BJ (cell line): ENCODE measurements around the gene HTT. TPM values are rescaled to one million over a fixed set of nuclear protein-coding genes. Genes with fewer than 3 reads are reported as not detected.

ENCODE experiments used
- CTCF ChIA-PET: fragments of 350-600 bp; formaldehyde crosslinking; extraction: SDS; loops from one replicate; lab custom pipeline; 2021; ENCODE audit warnings: antibody characterized with exemption, inconsistent platforms; lab: Yijun Ruan, JAX
- POLR2A ChIA-PET: fragments of 300-600 bp; sonication (Branson Sonifier 250); formaldehyde crosslinking; extraction: SDS; loops from one replicate; lab custom pipeline; 2021; ENCODE audit warnings: antibody characterized with exemption; lab: Charles Lee
- DNase-seq: peaks from one replicate; pipeline ENCODE4 v3.0.0-alpha.2; 2011; ENCODE audit warnings: low read depth
- H3K27me3 ChIP-seq: 2 replicates; pipeline ENCODE4 v1.6.0; 2011; ENCODE audit warnings: low read length; ENCODE audit not compliant: control insufficient read depth, insufficient read depth
- H3K36me3 ChIP-seq: 2 replicates; pipeline ENCODE4 v1.5.1; 2011; ENCODE audit warnings: low read length; ENCODE audit not compliant: control insufficient read depth, insufficient read depth
- H3K4me3 ChIP-seq: 2 replicates; pipeline ENCODE4 v1.5.1; 2011; ENCODE audit warnings: low read depth, mild to moderate bottlenecking, control low read depth, low read length
- CTCF ChIP-seq: IDR thresholded peaks from 2 replicates; pipeline ENCODE4 v1.5.1; 2011; ENCODE audit warnings: low read depth, mild to moderate bottlenecking, control low read depth, inconsistent platforms, low read length, moderate library complexity; ENCODE audit not compliant: insufficient read depth
- polyA plus RNA-seq: library from polyadenylated mRNA; depleted of rRNA; stranded (reverse); fragments of >200 nt; gene quantifications from 2 replicates; pipeline ENCODE4 v1.2.3, GENCODE V29; 2011

HTT gene
- polyA plus RNA-seq, 1 experiment: 13.6 TPM

DNA sequence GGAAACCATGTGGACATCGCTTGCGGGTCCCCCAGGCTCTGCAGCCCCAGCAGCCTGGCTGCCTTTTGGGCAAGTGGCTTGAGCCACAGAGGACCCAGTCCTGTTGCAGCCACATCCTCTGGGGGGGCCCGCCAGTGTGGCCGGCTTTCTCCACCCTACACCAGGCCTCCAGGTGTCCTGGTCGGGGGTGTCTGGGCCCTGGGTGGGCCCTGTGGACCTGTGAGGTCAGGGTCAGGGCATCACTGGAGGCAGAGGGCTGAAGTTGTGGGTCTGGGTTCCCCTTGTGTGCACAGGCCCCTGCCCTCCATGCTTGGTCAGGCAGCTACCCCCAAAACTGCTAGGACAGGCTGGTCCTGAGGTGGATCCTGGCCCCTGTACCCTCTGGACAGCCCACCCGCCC, 171.2 kb downstream of the HTT start:
- Histone ChIP-seq H3K36me3 (peaks cover 2% of the 10 kb centered on the region), H3K4me3 (no peak overlapping the region), H3K27me3 (no peaks in the 10 kb centered on the region)
- DNase-seq: no peak
- ChIA-PET CTCF (no interaction called here), POLR2A (no interaction called here)
- no peak for TF ChIP-seq CTCF

GRCh38 chr4:3246458-3247398, 172.2 kb downstream of the HTT start:
- CTCF ChIA-PET: interaction anchor here (0.8 to 1.3 kb wide), 2 partner anchors 32 to 33 kb away, joined by 3 read pairs; no protein-coding TSS in a partner anchor
- Histone ChIP-seq H3K27me3 (no peaks in the 10 kb centered on the region), H3K36me3 (peaks cover 2% of the 10 kb centered on the region), H3K4me3 (no peak overlapping the region)
- no peak for TF ChIP-seq CTCF
- no peak for DNase-seq
- POLR2A ChIA-PET: no interaction called here

- POLR2A ChIA-PET: no interaction called here
- no peak for DNase-seq
- H3K27me3 ChIP-seq: no peaks in the 10 kb centered on the region
- no peak overlapping the region for H3K4me3 ChIP-seq
- CTCF ChIA-PET: interaction anchor here (0.8 to 1.3 kb wide), 2 partner anchors 33 kb away, joined by 3 read pairs; no protein-coding TSS in a partner anchor
- peaks cover 2% of the 10 kb centered on the region for H3K36me3 ChIP-seq
- no peak for TF ChIP-seq CTCF
Observed at GRCh38 chr4:3247399-3248177, 173.1 kb downstream of the HTT start.

DNA sequence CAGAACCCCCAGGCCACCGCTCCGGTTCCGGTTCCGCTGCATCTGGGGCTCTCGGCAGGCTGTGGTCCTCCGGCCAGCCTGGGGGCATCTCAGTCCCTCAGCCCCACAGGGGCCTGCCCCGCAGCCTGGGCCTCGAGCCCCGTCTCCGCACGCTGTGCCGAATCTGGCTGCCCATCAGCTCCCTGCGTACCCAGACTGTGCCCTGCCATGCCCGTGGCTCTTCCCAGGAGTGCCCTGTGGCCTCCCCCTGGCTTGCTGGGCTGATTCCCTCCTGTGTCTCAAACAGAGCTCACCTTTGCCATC, 173.6 kb downstream of the HTT start:
- no peak overlapping the region for H3K4me3 ChIP-seq
- no peak for TF ChIP-seq CTCF
- H3K36me3 ChIP-seq: peaks cover 2% of the 10 kb centered on the region
- ChIA-PET POLR2A (no interaction called here), CTCF (no interaction called here)
- H3K27me3 ChIP-seq: no peaks in the 10 kb centered on the region
- no peak for DNase-seq
